Posterior vena cava (tissue), 2 donors: ENCODE data around the gene IL36B. TPM values are rescaled to one million over a fixed set of nuclear protein-coding genes. Genes with fewer than 3 reads are reported as not detected.

Source experiments
- DNase-seq: peaks from one replicate; pipeline ENCODE4 v3.0.0-alpha.2; 2020; ENCODE audit warnings: low spot score
- intact Hi-C, 2 donors: fragments of 100-400 bp; cut with DNase I; formaldehyde crosslinking; loops; one replicate each; pipeline versions ENCODE4 v1.14.1 to v1.14.2; 2022 to 2023
- total RNA-seq, 2 donors: library from RNA; stranded (reverse); fragmentation: NEBNext Ultra II Directional; extraction: Animal tissue kit (Norgen Biotek cat#: 25700); gene quantifications; one replicate each; pipeline ENCODE4 v1.2.1, GENCODE V29; 2021
- donor health status: DM: yes; HTN: yes; CAD: no.
- donor health status: DM: yes; HTN: yes; CAD: no.

Gene IL36B
- total RNA-seq, 2 donors from 2014 or later, result not detected

DNA sequence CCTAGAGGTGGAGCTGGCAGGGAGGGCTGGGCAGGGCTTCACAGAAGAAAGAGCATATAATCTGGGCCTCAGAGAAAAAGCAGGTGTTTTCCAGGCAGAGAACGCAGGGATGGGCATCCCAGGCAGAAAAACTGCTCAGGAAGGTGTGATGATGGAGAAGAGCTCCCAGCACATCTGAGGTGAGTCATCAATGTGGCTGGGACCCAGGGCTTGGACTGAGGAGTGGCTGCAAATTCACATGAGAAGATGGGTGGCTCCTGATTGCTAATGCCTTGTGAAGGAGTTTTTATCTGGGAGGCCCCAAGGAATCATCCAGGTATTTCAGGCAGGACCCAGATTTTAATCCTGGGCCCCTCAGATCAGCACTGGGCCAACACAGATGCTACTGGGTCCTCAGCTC is 25.3 kb upstream of the IL36B start:
- DNase-seq, result no peak
- intact Hi-C loops, result no loop called here

DNA sequence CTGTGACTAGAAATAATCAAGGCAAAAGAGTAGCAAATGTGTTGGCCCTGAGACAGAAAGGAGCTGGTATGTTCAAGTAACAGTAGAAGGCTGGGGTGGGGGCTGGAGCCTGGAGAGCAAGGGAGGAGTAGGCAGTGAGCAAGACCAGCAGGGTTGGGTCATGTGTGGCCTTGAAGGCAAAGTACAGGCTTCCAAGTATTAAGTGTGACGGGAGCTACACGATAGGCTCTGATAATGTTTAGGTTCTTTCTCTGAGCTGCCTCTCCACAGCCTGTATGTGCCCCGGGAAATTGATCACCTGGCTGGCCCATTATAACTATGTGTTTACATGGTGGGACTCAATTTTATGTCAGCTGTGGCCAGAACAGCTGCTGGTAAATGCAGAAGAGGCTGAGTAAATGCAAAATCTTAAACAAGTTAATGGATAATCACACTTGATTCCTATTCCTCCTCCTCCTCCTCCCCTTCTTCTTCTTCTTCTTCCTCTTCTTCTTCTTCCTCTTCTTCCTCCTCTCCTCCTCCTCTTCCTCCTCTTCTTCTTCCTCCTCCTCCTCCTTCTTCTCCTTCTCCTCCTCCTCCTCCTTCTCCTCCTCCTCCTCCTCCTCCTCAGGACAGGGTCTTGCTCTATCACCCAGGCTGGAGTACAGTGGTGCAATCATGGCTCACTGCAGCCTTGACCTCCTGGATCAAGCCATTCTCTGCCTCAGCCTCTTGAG is 24.4 kb upstream of the IL36B start:
- intact Hi-C loops, result no loop called here
- no peak for DNase-seq

DNA sequence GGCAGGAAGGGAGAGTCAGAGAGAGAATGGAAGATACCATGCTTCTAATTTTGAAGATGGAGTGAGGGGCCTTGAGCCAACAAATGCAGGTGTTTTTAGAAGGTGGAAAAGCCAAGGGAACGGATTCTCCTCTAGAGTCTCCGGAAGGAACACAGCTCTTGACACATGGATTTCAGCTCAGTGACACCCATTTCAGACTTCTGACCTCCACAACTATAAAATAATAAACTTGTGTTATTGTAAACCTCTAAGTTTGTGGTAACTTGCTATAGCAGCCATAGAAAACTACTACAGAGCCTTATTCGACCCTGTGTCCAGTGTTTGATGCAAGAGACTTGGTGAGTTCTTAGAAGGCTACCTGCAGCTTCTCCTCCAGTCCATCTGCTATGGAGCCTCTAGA is 22.9 kb upstream of the IL36B start:
- intact Hi-C loops, result no loop called here
- DNase-seq, result no peak

DNA sequence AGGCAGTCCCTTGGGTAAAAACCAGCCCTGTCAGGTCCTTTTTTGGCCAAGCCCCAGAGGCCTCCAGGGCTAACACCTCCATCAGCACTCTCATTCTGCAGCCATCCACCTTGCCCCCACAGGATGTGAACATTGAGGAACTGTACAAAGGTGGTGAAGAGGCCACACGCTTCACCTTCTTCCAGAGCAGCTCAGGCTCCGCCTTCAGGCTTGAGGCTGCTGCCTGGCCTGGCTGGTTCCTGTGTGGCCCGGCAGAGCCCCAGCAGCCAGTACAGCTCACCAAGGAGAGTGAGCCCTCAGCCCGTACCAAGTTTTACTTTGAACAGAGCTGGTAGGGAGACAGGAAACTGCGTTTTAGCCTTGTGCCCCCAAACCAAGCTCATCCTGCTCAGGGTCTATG is 22.4 kb upstream of the IL36B start:
- no peak for DNase-seq

DNA sequence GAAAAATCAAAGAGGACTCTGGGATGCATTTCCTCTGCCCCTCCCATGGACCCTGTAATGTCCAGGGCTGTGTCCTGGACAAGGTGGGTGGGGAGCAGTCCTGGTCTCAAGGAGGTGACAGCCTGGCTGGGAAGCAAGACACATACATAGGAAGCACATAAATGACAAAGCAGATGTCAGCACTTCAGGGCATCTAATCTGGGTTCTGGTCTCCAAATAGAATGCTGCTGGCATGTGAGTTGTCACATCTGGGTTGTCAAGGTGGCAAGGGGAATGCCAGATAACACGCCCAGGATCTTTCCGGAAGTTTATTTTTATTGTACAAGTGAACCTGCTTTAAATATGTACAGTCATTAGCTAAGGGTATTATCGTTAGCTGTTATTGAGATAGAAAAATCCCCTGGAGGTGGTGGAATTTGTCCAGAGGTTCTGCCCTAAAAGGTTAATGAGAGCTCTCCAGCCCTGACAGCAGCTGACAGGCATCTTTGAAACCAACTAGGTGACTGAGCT is 20.7 kb upstream of the IL36B start:
- intact Hi-C loops, result no loop called here
- no peak for DNase-seq

More for the DNA sequence above, 22.4 kb upstream of the IL36B start:
- intact Hi-C loops, result no loop called here

DNA sequence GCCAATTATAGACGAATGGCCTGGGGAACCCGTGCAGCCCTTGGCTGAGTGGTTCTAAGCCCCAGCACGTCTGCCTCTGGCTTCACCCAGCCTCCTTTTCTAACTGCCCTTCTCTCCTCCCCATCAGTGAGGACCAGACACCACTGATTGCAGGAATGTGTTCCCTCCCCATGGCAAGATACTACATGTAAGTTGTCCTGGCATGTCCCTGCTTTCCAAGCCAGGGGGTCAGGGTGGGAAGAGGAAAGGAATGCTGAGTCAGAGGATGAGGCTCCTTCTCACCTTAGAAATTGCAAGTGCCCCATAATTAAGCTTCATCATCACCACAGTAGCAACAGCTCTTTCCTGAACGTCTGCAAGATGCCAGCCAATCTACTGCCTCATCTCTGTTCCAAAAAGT is 19.9 kb upstream of the IL36B start:
- no peak for DNase-seq
- intact Hi-C loops, result no loop called here

DNA sequence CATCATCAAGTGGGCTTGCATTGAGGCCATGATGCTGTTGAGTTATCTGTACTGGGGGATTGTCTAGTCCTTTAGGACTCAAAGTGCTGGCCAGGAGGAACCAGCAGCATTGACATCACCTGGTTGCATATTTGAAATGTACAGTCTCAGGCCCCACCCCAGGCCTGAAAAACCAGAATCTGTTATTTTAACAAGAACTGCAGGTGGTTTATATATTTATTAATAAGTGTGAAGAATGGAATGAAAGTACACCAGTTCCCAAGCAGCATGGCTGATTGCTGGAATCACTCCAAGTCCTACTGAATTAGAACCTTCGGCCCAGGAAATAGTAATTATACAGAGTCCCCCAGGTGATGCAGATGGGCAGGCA is 17.9 kb upstream of the IL36B start:
- intact Hi-C loops, result no loop called here

DNA sequence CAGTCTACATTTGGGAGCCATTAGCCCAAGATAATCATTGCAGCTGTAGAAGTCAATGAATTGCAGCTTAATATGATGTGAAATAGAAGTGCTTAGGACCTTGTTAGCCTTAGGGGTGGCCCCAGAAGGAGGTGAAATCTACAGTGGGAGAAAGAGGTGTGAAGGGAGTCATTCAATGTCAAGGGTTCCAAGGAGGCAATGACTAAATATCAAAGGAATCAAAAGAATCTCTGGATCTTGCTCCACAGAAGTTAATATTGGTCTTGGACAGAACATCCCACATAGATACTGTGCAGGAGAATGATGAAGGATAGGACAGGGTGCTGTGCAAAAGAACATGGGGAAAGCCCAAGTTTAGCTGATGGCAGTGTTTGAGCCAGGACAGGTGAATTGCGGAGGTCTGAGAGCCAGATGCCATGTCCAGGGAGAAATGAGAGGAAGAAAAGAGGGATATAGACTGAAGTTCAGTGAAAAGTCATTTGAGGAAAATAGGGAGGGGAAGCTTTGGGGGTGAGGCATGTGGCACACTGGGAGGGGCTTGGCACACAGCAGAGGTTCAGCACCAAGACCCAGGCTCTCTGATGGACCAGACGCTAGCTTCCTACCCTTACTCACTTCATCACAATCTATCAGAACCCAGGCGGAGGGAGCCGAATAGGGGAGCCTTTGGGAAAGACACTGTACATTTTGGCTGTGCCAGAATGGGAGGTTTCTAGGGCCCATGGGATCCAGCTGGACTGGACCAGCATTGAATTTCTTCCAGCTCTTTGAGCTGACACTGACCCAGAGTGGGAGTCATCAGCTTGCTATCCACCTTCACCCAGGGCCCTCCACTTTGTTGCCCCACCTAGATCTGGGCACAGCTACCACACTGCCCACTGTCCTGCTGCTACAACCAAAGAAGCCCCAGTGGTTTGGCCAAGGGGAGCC is 17.3 kb upstream of the IL36B start:
- no peak for DNase-seq

More for the DNA sequence above, 17.9 kb upstream of the IL36B start:
- no peak for DNase-seq

DNA sequence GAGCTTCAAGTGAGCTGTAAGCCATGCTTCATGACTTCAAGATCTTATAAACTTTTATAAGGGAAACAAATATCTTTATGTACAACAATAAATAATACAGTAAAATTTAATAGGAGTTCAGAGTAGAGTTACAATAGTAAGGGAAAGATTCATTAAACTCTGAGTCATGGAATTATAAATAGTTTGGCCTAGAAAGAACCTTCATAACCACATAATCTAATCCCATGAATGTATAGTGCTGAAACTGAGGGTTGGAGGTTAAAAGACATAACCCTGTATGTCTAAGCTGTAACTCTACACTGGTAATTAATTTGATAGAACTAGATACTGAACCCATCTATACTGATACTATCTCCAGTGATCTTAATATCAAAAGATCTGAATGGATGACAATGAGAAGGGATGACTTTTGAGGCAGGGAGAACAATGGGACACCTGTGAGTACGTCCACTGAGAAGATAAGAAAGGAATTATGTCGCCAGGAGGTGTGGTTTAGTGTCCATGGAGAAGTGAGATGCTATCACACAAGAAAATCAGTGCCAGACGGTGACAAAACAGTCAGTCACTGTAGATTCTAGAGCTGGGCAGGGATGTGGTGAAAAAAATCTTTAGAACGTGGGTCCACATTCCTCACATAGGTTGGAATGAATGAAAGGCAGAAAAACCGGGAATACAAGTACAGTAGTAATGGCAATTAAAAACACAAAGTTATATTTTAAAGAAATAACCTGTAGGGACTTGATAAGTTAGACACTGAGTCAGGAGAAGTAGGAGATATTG is 16.2 kb upstream of the IL36B start:
- intact Hi-C loops, result no loop called here
- no peak for DNase-seq

More for the DNA sequence above, 17.3 kb upstream of the IL36B start:
- intact Hi-C loops, result no loop called here

DNA sequence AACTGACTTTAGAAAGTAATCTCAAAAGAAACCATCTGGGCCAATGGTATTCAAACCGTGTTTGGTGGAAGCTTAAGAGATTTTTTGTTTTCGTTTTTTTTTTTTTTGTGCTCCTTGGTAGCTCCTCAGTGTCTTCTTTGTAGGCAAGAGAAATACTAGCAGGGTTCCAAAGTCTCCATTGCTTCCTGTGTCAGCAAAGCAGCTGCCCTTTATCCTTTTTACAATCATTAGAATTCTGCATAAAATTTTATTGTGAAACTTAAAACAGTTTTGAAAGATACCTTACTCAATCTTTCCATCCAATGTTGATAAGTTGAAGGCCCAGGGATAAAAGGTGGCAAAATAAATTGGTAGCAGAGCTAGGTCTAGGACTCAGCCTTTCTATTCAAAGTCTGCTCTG is 15.6 kb upstream of the IL36B start:
- DNase-seq, result no peak
- intact Hi-C loops, result no loop called here

DNA sequence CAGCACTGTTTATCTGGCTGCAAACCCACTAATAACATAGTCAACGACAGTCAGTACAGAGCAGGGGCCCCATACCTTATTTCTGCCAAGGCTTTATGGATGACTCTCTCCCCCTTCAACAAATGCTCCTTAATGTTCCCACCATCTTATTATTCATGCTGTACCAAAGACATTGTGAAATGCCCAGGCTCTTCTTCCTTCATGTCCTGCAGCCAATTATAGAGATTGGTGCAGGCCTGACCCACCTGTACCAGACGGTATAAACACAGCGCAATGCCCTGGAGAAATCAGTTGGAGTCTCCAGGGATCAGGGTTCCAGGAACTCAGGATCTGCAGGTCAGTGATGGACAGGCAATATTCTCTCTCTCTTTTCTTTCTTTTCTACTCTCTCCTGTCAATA is 15.0 kb upstream of the IL36B start, which contains the start of gene IL1F10:
TSS of gene IL1F10 (plus strand) at position 290 of the 400 bp plus-strand sequence. CDS start 4,769 bp downstream, outside the sequence.
- intact Hi-C loops, result no loop called here
- no peak for DNase-seq

DNA sequence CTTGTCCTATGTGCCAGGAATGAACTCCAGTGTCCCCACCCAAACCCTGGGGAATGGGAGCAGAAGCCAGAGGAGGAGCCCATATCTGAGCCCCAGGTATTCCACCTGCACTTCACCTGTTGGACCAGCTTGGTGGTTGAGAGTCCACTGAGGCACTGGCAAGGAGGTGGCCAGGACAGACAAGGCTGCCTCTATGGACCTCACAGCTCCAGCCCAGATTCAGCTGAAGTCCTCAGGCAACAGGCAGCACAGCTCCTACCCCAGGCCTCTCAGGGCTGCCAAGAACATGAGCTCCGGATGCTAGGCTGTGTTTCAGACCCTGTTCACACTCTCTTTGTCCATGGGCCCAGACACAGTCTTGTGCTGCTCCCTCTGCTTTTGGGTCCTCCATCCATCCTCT is 12.2 kb upstream of the IL36B start:
- intact Hi-C loops, result no loop called here
- no peak for DNase-seq

DNA sequence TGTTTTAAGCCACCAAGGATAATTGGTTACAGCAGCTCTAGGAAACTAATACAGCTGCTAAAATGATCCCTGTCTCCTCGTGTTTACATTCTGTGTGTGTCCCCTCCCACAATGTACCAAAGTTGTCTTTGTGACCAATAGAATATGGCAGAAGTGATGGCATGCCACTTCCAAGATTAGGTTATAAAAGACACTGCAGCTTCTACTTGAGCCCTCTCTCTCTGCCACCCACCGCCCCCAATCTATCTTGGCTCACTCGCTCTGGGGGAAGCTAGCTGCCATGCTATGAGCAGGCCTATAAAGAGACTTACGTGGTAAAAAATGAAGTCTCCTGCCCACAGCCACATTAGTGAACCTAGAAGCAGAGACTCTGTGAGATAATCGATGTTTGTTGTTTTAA is 11.6 kb upstream of the IL36B start:
- intact Hi-C loops, result no loop called here

DNA sequence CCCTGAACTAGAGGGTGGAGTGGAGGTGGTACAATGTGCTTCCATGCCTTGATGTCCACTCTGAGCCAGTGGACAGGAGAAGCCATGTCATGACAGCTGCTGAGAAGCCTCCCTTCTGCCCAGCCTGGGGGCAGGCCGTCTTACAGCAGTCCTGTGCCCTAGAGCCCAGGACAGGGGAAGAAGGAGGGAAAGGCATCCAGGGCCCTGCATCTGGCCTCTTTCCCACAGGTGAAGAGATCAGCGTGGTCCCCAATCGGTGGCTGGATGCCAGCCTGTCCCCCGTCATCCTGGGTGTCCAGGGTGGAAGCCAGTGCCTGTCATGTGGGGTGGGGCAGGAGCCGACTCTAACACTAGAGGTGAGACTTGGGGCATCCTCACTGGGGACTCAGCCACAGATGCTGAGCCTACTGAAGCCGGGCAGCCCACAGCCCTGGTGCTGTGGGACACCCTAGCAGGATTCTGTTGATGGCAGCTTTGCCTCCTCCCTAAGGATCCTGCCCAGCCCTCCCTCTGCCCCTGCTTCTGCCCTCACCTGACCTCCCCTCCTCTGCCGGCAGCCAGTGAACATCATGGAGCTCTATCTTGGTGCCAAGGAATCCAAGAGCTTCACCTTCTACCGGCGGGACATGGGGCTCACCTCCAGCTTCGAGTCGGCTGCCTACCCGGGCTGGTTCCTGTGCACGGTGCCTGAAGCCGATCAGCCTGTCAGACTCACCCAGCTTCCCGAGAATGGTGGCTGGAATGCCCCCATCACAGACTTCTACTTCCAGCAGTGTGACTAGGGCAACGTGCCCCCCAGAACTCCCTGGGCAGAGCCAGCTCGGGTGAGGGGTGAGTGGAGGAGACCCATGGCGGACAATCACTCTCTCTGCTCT is 9.5 kb upstream of the IL36B start:
- intact Hi-C loops, result no loop called here
- no peak for DNase-seq

More for the DNA sequence above, 11.6 kb upstream of the IL36B start:
- DNase-seq, result no peak

DNA sequence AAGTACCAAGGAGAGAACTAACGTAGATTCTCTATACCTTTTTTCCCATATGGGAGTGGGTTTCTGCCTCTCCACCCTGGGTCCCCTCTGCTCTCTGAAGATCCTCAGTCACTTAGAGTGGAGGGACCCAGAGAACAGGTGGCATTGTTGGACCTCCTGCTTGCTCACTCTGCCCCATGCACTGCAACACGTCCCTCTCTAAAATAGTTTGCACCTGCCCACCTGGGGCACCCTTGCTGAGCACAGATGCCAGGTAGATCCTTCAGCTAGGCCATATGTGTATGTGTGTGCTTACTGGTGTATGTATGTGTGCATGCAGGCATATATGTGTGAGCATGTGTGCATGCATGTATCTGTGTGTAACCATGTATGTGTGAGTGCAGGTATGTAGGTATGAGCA is 8.6 kb upstream of the IL36B start:
- intact Hi-C loops, result no loop called here
- DNase-seq, result no peak

DNA sequence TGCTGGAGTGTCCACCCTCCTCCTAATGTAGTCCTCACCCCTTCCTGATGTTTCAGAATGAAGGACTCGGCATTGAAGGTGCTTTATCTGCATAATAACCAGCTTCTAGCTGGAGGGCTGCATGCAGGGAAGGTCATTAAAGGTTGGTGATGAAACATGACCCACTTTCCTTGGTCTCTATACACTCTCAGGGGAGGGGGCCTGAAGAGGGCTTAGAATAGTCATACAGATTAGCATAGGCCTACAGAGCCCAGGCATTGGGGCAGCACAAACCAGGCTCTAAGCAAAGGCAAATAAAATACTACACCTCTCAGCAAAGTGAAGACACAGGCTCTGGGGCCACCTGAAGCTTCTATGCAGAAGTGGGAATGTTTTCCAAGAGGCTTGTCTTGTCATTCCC is 8.1 kb upstream of the IL36B start:
- no peak for DNase-seq
- intact Hi-C loops, result no loop called here

DNA sequence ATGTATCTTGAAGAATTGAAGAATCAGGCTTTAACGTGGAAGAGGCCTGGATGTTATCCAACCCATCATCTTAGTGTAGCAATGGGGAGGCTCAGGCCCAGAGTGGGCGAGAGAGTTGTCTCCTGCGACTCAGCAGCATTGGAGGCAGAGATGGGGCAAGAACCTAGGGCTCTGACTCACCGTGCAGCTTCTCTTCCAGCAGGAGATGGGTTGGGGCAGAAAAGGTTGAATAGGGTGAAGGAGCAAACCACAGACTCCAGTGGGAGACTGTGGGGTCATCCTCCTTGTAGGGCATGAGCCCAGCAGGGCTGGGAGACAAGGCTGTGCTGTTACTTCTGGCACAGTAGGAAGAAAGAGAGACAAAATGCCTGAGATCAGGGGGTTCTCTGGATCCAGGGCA is 7.7 kb upstream of the IL36B start:
- intact Hi-C loops, result no loop called here
- no peak for DNase-seq

DNA sequence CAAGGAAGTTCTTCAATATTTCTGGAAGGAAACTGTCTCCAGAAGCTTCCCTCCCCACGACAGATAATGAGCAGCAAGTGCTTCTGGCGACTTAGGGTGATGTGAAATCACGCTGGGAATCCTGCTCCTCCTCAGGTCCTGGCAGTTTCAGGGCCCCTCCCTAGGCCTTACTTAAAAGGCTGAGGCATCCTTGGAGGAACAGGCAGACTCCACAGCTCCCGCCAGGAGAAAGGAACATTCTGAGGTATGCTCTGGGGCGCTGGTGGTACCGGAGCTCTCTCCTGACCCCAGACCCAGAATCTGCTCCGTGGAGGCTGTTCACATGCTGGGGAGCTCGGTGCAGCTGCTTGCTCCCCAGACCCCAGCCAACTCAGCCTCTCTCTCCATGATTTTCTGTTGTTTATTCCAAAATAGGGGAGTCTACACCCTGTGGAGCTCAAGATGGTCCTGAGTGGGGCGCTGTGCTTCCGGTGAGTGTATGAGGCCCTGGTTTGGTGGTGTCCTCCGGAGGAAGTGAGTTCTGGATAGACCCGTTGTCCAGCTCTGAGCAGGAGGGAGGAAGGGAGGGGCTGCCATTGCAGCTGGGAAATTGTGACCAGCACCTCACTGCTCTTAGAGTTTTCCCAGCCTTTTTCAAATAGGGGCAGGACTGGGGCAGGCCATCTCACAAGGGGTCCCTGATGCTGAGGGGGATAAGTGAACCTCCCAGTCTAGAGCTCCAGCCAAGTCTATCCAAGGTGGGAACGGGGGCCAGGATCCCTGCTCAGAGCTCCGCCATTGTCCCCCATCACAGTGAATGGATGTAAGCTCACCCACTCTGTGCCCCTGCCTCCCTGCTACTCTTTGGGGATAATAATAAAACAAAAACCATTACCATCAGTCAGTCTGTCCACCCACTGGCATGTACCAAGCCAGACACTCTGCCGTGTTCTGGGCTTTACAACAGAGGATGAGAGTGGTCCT is 6.6 kb upstream of the IL36B start, which contains the start of gene IL36RN:
TSS of gene IL36RN (plus strand) at position 201 of the 963 bp plus-strand sequence. CDS start at position 442, 241 bp downstream.
- no peak for DNase-seq
- intact Hi-C loops, result no loop called here
